Measurements from ENCODE around the gene MXRA8. TPM values are rescaled to one million over a fixed set of nuclear protein-coding genes. Genes with fewer than 3 reads are reported as not detected.

MXRA8 gene
- total and polyA plus RNA-seq, 2 experiments from 2014 or later, result 42.2 to 90.1 TPM

- Histone ChIP-seq H3K4me3 (no peak overlapping the region), H3K4me1 (ENCODE audit: low read depth) (peaks cover 7% of the 10 kb centered on the region), H3K9me3 (ENCODE audit: low read depth) (no peaks in the 10 kb centered on the region), H3K36me3 (peaks cover 68% of the 10 kb centered on the region), H3K27ac (no peak overlapping the region), H3K27me3 (no peaks in the 10 kb centered on the region)
- TF ChIP-seq CTCF (IDR thresholded peaks at IDR 0.05; ENCODE audit: low read depth, low read length), result no peak
- no peak for DNase-seq (ENCODE audit: low read depth in 1 of 2, low spot score in 1 of 2)
Observed at GRCh38 chr1:1394116-1394515, 35.8 kb upstream of the MXRA8 start.

GRCh38 chr1:1393428-1393827 is 35.1 kb upstream of the MXRA8 start:
- peaks cover 7% of the 10 kb centered on the region for H3K4me1 ChIP-seq (ENCODE audit: low read depth)
- TF ChIP-seq CTCF (IDR thresholded peaks at IDR 0.05; ENCODE audit: low read depth, low read length), result no peak
- no peak overlapping the region for H3K27ac ChIP-seq
- no peaks in the 10 kb centered on the region for H3K9me3 ChIP-seq (ENCODE audit: low read depth)
- DNase-seq (ENCODE audit: low read depth in 1 of 2, low spot score in 1 of 2), result no peak
- H3K4me3 ChIP-seq, result no peak overlapping the region
- no peaks in the 10 kb centered on the region for H3K27me3 ChIP-seq
- peaks cover 69% of the 10 kb centered on the region for H3K36me3 ChIP-seq

- no peak for TF ChIP-seq CTCF (IDR thresholded peaks at IDR 0.05; ENCODE audit: low read depth, low read length)
- no peak for DNase-seq (ENCODE audit: low read depth in 1 of 2, low spot score in 1 of 2)
- Histone ChIP-seq H3K27ac (no peak overlapping the region), H3K9me3 (ENCODE audit: low read depth) (no peaks in the 10 kb centered on the region), H3K27me3 (no peaks in the 10 kb centered on the region), H3K4me1 (ENCODE audit: low read depth) (peaks cover 4% of the 10 kb centered on the region), H3K4me3 (no peak overlapping the region), H3K36me3 (peaks cover 73% of the 10 kb centered on the region)
Observed at GRCh38 chr1:1393014-1393413, 34.7 kb upstream of the MXRA8 start.

- no peaks in the 10 kb centered on the region for H3K4me1 ChIP-seq (ENCODE audit: low read depth)
- no peak overlapping the region for H3K4me3 ChIP-seq
- H3K9me3 ChIP-seq (ENCODE audit: low read depth), result no peaks in the 10 kb centered on the region
- no peaks in the 10 kb centered on the region for H3K27me3 ChIP-seq
- H3K36me3 ChIP-seq, result peaks cover 84% of the 10 kb centered on the region
- no peak for DNase-seq (ENCODE audit: low read depth in 1 of 2, low spot score in 1 of 2)
- TF ChIP-seq CTCF (IDR thresholded peaks at IDR 0.05; ENCODE audit: low read depth, low read length), result no peak
- H3K27ac ChIP-seq, result no peak overlapping the region
Observed at GRCh38 chr1:1391225-1391624, 32.9 kb upstream of the MXRA8 start.

- Histone ChIP-seq H3K27me3 (no peaks in the 10 kb centered on the region), H3K27ac (no peak overlapping the region), H3K9me3 (ENCODE audit: low read depth) (no peaks in the 10 kb centered on the region), H3K36me3 (peaks cover 83% of the 10 kb centered on the region), H3K4me3 (no peak overlapping the region), H3K4me1 (ENCODE audit: low read depth) (no peaks in the 10 kb centered on the region)
- DNase-seq (ENCODE audit: low read depth in 1 of 2, low spot score in 1 of 2), result no peak
- no peak for TF ChIP-seq CTCF (IDR thresholded peaks at IDR 0.05; ENCODE audit: low read depth, low read length)
Observed at GRCh38 chr1:1390675-1391074, 32.3 kb upstream of the MXRA8 start.

- DNase-seq (ENCODE audit: low read depth in 1 of 2, low spot score in 1 of 2), result no peak
- Histone ChIP-seq H3K36me3 (peaks cover 62% of the 10 kb centered on the region), H3K9me3 (ENCODE audit: low read depth) (no peaks in the 10 kb centered on the region), H3K27ac (no peak overlapping the region), H3K27me3 (no peaks in the 10 kb centered on the region), H3K4me1 (ENCODE audit: low read depth) (no peaks in the 10 kb centered on the region), H3K4me3 (no peak overlapping the region)
- TF ChIP-seq CTCF (IDR thresholded peaks at IDR 0.05; ENCODE audit: low read depth, low read length), result no peak
Observed at GRCh38 chr1:1388078-1388472, 29.7 kb upstream of the MXRA8 start.
